Measurements from ENCODE around the gene CEP128.

DNA sequence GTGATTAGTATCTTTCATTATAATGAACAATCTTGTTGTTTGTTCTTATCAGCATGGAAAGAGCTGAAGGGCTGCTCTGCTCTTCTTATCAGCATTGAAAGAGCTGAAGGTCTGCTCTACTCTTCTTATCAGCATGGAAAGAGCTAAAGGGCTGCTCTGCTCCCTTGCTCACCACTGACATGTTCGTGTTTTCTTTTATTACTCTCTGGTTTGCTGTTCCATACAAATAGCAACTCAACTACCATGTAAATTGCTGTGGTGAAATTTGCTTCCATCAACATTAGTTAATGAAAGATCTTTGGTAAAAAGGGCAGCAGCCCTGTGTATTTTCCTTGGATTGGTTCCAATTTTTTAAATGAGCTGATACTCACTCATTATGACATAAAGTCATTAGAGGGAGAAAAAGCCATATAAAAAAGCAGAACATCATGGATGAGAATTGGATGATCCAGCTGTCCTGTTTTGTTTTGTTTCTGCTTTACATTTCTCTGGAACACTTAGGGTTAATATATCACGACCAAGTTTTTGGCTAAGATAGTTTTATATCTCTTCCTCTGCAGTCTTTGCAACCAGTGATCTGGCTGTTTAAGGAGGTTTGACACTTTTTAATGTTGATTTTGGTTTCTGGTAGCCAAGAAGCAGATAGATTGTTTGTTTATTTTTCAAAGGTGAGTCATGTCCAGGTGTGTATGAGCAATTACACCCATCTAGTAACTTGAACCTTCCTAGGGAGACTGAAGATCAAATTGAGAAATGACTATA is 356.6 kb downstream of the CEP128 start:
- TF ChIP-seq POLR2AphosphoS5 (IDR thresholded peaks at IDR 0.05; ENCODE audit: borderline replicate concordance, low read depth, low read length), result no peak
- no peak for TF ChIP-seq EZH2 (IDR thresholded peaks at IDR 0.05)
- no peak for TF ChIP-seq FOXP2 (optimal IDR thresholded peaks at IDR 0.05; ENCODE audit: control extremely low read depth, extremely low read length, insufficient read depth)
